SK-N-SH (cell line): ENCODE data around the gene PGM2L1. TPM values are rescaled to one million over a fixed set of nuclear protein-coding genes. Genes with fewer than 3 reads are reported as not detected.

Experiments
- CTCF ChIA-PET: fragments of 300-600, 350-600 bp; formaldehyde crosslinking; extraction: SDS; loops from one replicate; lab custom pipeline; 2021; lab: Yijun Ruan, JAX
- POLR2A ChIA-PET: fragments of 350-600 bp; sonication (Branson Sonifier 250); formaldehyde crosslinking; extraction: SDS; loops from one replicate; lab custom pipeline; 2020; ENCODE audit warnings: antibody characterized with exemption, inconsistent platforms; lab: Yijun Ruan, JAX
- DNase-seq: peaks from one replicate; pipeline ENCODE4 v3.0.0; 2012
- H2AFZ ChIP-seq: fragments of 200-600 bp; sonication (generic); 2 replicates; pipeline ENCODE4 v1.8.1; 2016; ENCODE audit warnings: antibody characterized with exemption, mild to moderate bottlenecking, low read depth
- H3F3A ChIP-seq: fragments of 200-600 bp; sonication (generic); replicated peaks from 2 replicates; pipeline ENCODE3; 2016; ENCODE audit warnings: antibody characterized with exemption, mild to moderate bottlenecking; ENCODE audit not compliant: insufficient read depth
- H3K27ac ChIP-seq, 2 experiments: fragments of 200-500 bp in 1 of 2; fragments of 200-600 bp in 1 of 2; sonication (Bioruptor generic) in 1 of 2; sonication (generic), shearing (Covaris generic) in 1 of 2; 2 replicates each; pipeline versions ENCODE4 v1.5.1 to v1.6.1; 2014 to 2016; ENCODE audit warnings: low read depth in 2 of 2, inconsistent platforms in 1 of 2, low read length in 1 of 2, mild to moderate bottlenecking in 1 of 2, mixed read lengths in 1 of 2
- H3K27me3 ChIP-seq: fragments of 200-600 bp; sonication (generic), shearing (Covaris generic); 2 replicates; pipeline ENCODE4 v1.6.1; 2016; ENCODE audit warnings: mixed run types; ENCODE audit not compliant: insufficient read depth
- H3K36me3 ChIP-seq, 2 experiments: fragments of 200-500 bp in 1 of 2; fragments of 200-600 bp in 1 of 2; sonication (Bioruptor generic) in 1 of 2; sonication (generic) in 1 of 2; replicated peaks in 1 of 2; 2 replicates each; pipeline versions ENCODE3 to v1.5.1; 2014 to 2016; ENCODE audit warnings: low read length in 1 of 2, mild to moderate bottlenecking in 1 of 2; ENCODE audit not compliant: insufficient read depth in 2 of 2, control insufficient read depth in 1 of 2
- H3K4me1 ChIP-seq, 2 experiments: fragments of 200-500 bp in 1 of 2; fragments of 200-600 bp in 1 of 2; sonication (Bioruptor generic) in 1 of 2; sonication (generic), shearing (Covaris generic) in 1 of 2; 2 replicates each; pipeline versions ENCODE4 v1.5.1 to v1.6.1; 2014 to 2016; ENCODE audit warnings: low read depth in 1 of 2, low read length in 1 of 2, mixed run types in 1 of 2; ENCODE audit not compliant: insufficient read depth in 2 of 2, control insufficient read depth in 1 of 2
- H3K4me2 ChIP-seq: fragments of 200-600 bp; sonication (generic), shearing (Covaris generic); 2 replicates; pipeline ENCODE4 v1.6.1; 2017; ENCODE audit warnings: mixed run types
- H3K4me3 ChIP-seq, 2 experiments: fragments of 200-500 bp in 1 of 2; fragments of 200-600 bp in 1 of 2; sonication (Bioruptor generic) in 1 of 2; sonication (generic), shearing (Covaris generic) in 1 of 2; 2 replicates each; pipeline versions ENCODE4 v1.5.1 to v1.8.1; 2014 to 2016; ENCODE audit warnings: low read depth in 2 of 2, inconsistent platforms in 1 of 2, low read length in 1 of 2, mild to moderate bottlenecking in 1 of 2, mixed read lengths in 1 of 2, moderate library complexity in 1 of 2
- H3K79me2 ChIP-seq: fragments of 200-600 bp; sonication (generic); 2 replicates; pipeline ENCODE4 v1.8.1; 2017; ENCODE audit warnings: mild to moderate bottlenecking; ENCODE audit not compliant: insufficient read depth
- H3K9ac ChIP-seq: fragments of 200-600 bp; sonication (generic); 2 replicates; pipeline ENCODE4 v1.6.1; 2017; ENCODE audit warnings: mixed run types
- H3K9me2 ChIP-seq: fragments of 200-600 bp; sonication (generic); 2 replicates; pipeline ENCODE4 v1.6.1; 2017; ENCODE audit warnings: mixed run types
- H3K9me3 ChIP-seq: fragments of 200-600 bp; sonication (generic); 2 replicates; pipeline ENCODE4 v1.6.1; 2017; ENCODE audit warnings: mixed run types, mild to moderate bottlenecking, moderate library complexity
- H4K20me1 ChIP-seq: fragments of 200-600 bp; sonication (generic); 2 replicates; pipeline ENCODE4 v1.6.1; 2017; ENCODE audit warnings: mild to moderate bottlenecking, mixed run types; ENCODE audit not compliant: insufficient read depth
- CHD2 ChIP-seq: fragments of 150-350 bp; IDR thresholded peaks from 2 replicates; pipeline ENCODE4 v1.6.1; 2018; ENCODE audit warnings: low read length; ENCODE audit not compliant: partially characterized antibody
- EP300 ChIP-seq, 2 experiments: IDR thresholded peaks; 2 replicates each; pipeline versions ENCODE4 v1.4.0 to v1.6.1; 2012; ENCODE audit warnings: borderline replicate concordance in 1 of 2, low read depth in 1 of 2, low read length in 1 of 2
- EZH2phosphoT487 ChIP-seq: fragments of 200-600 bp; sonication (generic); IDR thresholded peaks from 2 replicates; pipeline ENCODE4 v1.6.1; 2017; ENCODE audit warnings: low read depth, mixed run types, mild to moderate bottlenecking, antibody characterized with exemption, moderate library complexity, borderline replicate concordance
- FOXJ3 ChIP-seq: sonication (generic); formaldehyde crosslinking; IDR thresholded peaks from 2 replicates; pipeline ENCODE4 v1.5.1; 2020; ENCODE audit warnings: mild to moderate bottlenecking, missing genetic modification reagents
- GABPA ChIP-seq: IDR thresholded peaks from 2 replicates; pipeline ENCODE4 v1.4.0; 2012; ENCODE audit warnings: low read depth, mild to moderate bottlenecking
- GATA2 ChIP-seq: sonication (generic); formaldehyde crosslinking; IDR thresholded peaks from 2 replicates; pipeline ENCODE4 v1.5.0; 2020; ENCODE audit warnings: mild to moderate bottlenecking, missing genetic modification reagents
- IRF3 ChIP-seq: fragments of 150-350 bp; IDR thresholded peaks from 2 replicates; pipeline ENCODE4 v1.6.1; 2016; ENCODE audit warnings: mild to moderate bottlenecking, low read depth, low read length
- JUND ChIP-seq: IDR thresholded peaks from 2 replicates; pipeline ENCODE4 v1.4.0; 2012
- MEF2A ChIP-seq: IDR thresholded peaks from 2 replicates; pipeline ENCODE4 v1.4.0; 2012; ENCODE audit warnings: low read depth, borderline replicate concordance
- MXI1 ChIP-seq: IDR thresholded peaks from 2 replicates; pipeline ENCODE4 v1.6.1; 2012; ENCODE audit warnings: mild to moderate bottlenecking, low read depth, low read length, improper control_type of control experiment
- RAD21 ChIP-seq: IDR thresholded peaks from 2 replicates; pipeline ENCODE4 v1.6.1; 2012; ENCODE audit warnings: mild to moderate bottlenecking, low read length
- RCOR1 ChIP-seq: fragments of 150-350 bp; IDR thresholded peaks from 2 replicates; pipeline ENCODE4 v1.6.1; 2017; ENCODE audit warnings: antibody characterized with exemption, low read length
- REST ChIP-seq: IDR thresholded peaks from 2 replicates; pipeline ENCODE4 v1.6.1; 2012; ENCODE audit warnings: mild to moderate bottlenecking, low read depth, low read length, moderate library complexity
- RFX5 ChIP-seq: IDR thresholded peaks from 2 replicates; pipeline ENCODE4 v1.6.1; 2012; ENCODE audit warnings: mild to moderate bottlenecking, improper control_type of control experiment, low read length
- RXRA ChIP-seq: IDR thresholded peaks from 2 replicates; pipeline ENCODE4 v1.4.0; 2012; ENCODE audit warnings: low read depth, mild to moderate bottlenecking, borderline replicate concordance
- SIN3A ChIP-seq: IDR thresholded peaks from 2 replicates; pipeline ENCODE4 v1.6.1; 2012; ENCODE audit warnings: low read depth, mild to moderate bottlenecking, low read length, moderate library complexity, borderline replicate concordance
- TAF1 ChIP-seq: IDR thresholded peaks from 2 replicates; pipeline ENCODE4 v1.6.1; 2012; ENCODE audit warnings: low read depth, mild to moderate bottlenecking, low read length, moderate library complexity, borderline replicate concordance
- WGBS: methylation state at CpG from one replicate; pipeline ENCODE4 v1.1.6; 2017; ENCODE audit warnings: low lambda C conversion rate; 5-methylcytosine and 5-hydroxymethylcytosine counted together
- polyA plus RNA-seq, 3 experiments: library from polyadenylated mRNA; depleted of rRNA; stranded (reverse); fragments of >200 nt; gene quantifications; 2 replicates each; pipeline ENCODE4 v1.2.3, GENCODE V29; 2012
- TF ChIP-seq, protein P1 (sequence below): fragments of 150-350 bp; IDR thresholded peaks from 2 replicates; pipeline ENCODE4 v1.6.1; 2017; ENCODE audit warnings: antibody characterized with exemption, low read length, low read depth, borderline replicate concordance
- TF ChIP-seq, protein P2 (sequence below): IDR thresholded peaks from 2 replicates; pipeline ENCODE4; 2012
- TF ChIP-seq, protein P3 (sequence below): IDR thresholded peaks from 2 replicates; pipeline ENCODE4 v1.4.0; 2012; ENCODE audit warnings: low read depth, borderline replicate concordance

PGM2L1 gene
- polyA plus RNA-seq, 1 of the 3 experiments (the other 2 are of a cell fraction) = 0.90 TPM

DNA sequence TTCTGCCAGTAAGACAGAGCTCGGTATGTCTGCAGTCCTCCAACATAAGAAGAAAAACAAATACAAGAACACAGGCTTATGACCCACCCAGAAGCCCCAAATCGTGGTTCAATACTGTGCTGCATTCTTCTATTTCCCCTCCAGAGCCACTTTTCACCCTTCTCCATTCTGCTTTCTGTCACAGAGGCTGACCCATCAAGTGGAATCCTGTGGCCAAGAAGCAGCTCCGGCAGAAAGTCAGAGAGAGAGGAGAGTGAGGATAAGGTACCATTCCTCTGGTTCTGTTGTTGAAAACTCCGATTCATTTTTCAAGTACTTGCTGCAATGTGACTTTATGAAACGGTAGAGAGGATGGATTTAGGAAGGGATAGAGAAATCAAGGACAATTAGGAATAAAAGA lies 30.4 kb downstream of the PGM2L1 start:
- Histone ChIP-seq H3K4me3 (no peak overlapping the region), H3K79me2 (no peaks in the 10 kb centered on the region), H3F3A (peaks cover 13% of the 10 kb centered on the region), H3K4me1 (peaks cover 3 to 18% of the 10 kb centered on the region in 2 experiments; a peak in 3 of 4 replicates), H3K36me3 (peaks cover 2 to 30% of the 10 kb centered on the region in 2 experiments), H3K9me2 (no peaks in the 10 kb centered on the region), H4K20me1 (no peaks in the 10 kb centered on the region), H3K9ac (no peak overlapping the region), H3K4me2 (no peak overlapping the region), H3K27me3 (no peaks in the 10 kb centered on the region), H3K9me3 (no peaks in the 10 kb centered on the region), H3K27ac (no peak overlapping the region), H2AFZ (no peak overlapping the region)
- ChIA-PET POLR2A (no interaction called here), CTCF (interaction anchor here (1.2 to 1.4 kb wide), 4 partner anchors 20 to 46 kb away, joined by 3 to 5 read pairs (median 4); no protein-coding TSS in a partner anchor)
- TF ChIP-seq IRF3 = no peak
- TF ChIP-seq SIN3A = no peak
- no peak for TF ChIP-seq RXRA
- TF ChIP-seq JUND = no peak
- TF ChIP-seq, protein P1, sequence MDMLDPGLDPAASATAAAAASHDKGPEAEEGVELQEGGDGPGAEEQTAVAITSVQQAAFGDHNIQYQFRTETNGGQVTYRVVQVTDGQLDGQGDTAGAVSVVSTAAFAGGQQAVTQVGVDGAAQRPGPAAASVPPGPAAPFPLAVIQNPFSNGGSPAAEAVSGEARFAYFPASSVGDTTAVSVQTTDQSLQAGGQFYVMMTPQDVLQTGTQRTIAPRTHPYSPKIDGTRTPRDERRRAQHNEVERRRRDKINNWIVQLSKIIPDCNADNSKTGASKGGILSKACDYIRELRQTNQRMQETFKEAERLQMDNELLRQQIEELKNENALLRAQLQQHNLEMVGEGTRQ = no peak
- no peak for TF ChIP-seq RAD21
- no peak for TF ChIP-seq MXI1
- TF ChIP-seq EP300 (IDR thresholded peaks at IDR 0.05; ENCODE audit: borderline replicate concordance in 1 of 2, low read depth in 1 of 2, low read length in 1 of 2) = no peak
- no peak for TF ChIP-seq EZH2phosphoT487
- no peak for TF ChIP-seq RCOR1
- no peak for TF ChIP-seq MEF2A
- no peak for TF ChIP-seq CHD2
- no peak for TF ChIP-seq RFX5
- TF ChIP-seq, protein P2, sequence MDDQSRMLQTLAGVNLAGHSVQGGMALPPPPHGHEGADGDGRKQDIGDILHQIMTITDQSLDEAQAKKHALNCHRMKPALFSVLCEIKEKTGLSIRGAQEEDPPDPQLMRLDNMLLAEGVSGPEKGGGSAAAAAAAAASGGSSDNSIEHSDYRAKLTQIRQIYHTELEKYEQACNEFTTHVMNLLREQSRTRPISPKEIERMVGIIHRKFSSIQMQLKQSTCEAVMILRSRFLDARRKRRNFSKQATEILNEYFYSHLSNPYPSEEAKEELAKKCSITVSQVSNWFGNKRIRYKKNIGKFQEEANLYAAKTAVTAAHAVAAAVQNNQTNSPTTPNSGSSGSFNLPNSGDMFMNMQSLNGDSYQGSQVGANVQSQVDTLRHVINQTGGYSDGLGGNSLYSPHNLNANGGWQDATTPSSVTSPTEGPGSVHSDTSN = no peak
- no peak for TF ChIP-seq TAF1
- TF ChIP-seq GATA2 = no peak
- TF ChIP-seq FOXJ3 (CRISPR knock-in tag) = no peak
- no peak for TF ChIP-seq REST
- TF ChIP-seq GABPA = no peak
- TF ChIP-seq, protein P3, sequence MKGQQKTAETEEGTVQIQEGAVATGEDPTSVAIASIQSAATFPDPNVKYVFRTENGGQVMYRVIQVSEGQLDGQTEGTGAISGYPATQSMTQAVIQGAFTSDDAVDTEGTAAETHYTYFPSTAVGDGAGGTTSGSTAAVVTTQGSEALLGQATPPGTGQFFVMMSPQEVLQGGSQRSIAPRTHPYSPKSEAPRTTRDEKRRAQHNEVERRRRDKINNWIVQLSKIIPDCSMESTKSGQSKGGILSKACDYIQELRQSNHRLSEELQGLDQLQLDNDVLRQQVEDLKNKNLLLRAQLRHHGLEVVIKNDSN = no peak
- DNase-seq = no peak
- 78% methylated on average over 5 of the region's 5 CpGs for WGBS
